ENCODE results near the gene THUMPD2.

The THUMPD2 gene

DNA sequence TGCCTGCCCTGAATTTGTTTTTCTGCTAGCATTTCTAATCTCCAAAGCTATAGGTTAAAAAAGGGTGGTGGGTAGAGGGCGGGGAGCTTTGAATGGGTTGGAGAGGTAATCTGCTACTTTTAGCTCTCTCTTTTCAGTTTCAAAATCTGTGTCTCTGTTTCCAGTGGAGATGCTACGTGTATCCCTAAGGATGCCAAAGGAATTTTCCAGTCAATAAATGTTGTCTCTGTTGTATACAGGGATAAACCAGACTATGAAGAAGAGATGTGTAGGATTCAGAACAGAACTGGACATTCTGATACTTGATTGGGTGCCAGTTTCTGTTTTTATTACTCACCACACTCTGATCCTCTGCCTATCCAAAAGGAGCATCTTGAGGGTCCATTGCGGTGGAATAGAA lies 63.2 kb downstream of the THUMPD2 start:
- ATAC-seq = no peak

DNA sequence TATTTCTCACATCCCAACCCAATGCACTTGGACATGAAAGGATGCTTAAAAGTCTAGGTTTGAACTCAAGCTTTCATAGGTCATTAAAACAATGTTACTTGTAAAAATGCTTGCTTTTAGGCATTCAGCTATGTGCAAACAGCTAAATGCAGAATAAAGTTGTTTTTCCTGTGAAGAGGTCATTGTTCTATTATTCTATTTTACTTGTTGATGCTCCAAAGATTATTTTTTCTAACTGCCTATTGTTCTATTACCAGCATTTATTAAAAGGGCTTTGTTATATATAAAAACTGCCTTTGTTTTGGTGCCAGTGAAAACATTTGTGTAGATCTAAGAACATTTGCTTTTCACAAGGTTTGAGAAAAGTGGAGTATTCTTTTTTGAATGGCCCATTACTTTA lies 64.0 kb downstream of the THUMPD2 start:
- no peak for ATAC-seq

DNA sequence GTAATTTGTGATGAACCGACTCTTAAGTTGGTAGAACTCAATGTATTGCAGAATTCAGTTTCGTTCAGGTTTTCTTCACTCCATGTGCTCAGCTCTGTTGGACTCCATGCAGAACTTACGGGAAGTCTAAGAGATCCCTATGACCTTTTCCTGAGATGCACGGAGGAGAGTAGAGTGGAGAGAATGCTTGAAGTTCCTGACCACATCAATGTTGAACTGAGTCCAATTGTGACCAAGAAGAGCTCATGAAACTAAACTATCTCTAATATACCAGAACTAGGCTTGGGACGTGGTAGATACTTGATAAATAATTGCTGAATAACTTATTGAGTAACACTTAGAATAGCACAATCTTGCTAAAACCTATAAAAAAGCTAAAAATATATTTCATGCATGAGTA lies 66.1 kb downstream of the THUMPD2 start:
- ATAC-seq = no peak

- ATAC-seq = no peak
Measured at GRCh38 chr2:39710807-39711206, 68.3 kb downstream of the THUMPD2 start.

GRCh38 chr2:39708003-39708402 lies 71.1 kb downstream of the THUMPD2 start:
- ATAC-seq = no peak

DNA sequence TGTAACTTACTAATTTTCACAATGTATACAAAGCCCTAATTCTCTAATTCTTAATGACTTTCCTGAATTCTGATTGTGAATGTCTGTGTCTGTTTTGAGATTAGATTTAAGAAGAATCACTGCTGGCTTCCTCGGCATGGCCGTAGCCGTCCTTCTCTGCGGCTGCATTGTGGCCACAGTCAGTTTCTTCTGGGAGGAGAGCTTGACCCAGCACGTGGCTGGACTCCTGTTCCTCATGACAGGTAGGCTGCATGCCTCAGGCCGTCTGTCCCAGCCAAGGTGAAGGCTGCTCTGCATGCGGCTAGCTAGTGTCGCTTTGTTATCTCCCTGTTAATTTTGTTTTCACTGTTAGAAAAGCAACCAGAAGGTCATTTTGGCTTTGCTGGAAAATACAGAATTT lies 72.1 kb downstream of the THUMPD2 start:
- ATAC-seq = no peak

- ATAC-seq = no peak
Measured at GRCh38 chr2:39706312-39706711, 72.7 kb downstream of the THUMPD2 start.

- ATAC-seq = no peak
Measured at GRCh38 chr2:39705638-39706037, 73.4 kb downstream of the THUMPD2 start.

- no peak for ATAC-seq
Measured at GRCh38 chr2:39704540-39704939, 74.5 kb downstream of the THUMPD2 start.

DNA sequence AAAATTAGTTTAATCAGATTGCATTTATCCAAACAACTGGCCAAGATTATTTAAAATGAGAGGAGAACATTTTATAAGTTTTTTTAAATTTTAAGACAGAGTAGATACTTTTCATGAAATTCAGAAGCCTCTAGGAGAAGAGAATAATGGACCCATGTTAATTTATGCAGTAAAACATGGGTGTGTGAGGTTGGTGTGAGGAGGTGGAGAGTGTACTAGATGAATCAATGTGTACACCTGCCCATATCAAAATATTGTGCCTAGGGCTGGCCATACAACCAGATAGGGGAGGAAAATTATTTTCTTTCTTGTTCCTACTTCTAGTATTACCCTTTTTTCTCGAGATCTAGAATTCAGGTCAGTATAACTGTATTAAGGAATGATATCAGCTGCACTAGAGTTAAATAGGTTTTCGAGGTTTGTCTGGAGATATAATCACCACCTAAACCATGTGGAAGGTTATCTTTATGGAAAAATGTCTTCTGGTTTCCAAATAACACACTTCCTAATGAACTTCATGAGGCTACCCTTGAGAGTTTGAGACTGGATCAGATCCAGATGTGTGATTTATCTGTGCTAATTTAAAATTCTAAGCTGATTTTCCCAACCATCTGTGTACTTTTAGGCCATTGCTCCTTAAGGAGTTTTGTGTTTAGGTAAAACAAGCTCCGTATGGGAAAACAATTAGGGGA lies 75.7 kb downstream of the THUMPD2 start:
- ATAC-seq = no peak

- no peak for ATAC-seq
Measured at GRCh38 chr2:39701137-39701536, 77.9 kb downstream of the THUMPD2 start.

DNA sequence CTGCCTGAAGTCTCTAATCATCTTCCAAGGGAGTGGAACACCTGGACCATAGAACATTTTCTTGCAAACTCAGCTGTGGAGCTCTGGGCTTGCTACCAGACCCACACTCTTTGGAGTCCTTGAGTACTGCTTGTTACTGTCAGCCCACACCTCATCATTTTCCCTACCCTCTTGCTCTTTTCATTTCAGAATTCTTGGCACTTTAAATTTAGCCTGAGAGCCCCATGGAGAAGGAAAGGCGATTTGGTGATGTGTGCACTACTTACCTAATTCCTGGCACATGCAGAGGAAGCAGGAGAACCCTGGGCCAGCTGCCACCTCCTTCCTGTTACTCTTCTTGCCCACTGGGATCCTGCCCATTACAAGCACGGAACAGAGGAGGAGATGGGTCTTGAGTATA lies 81.6 kb downstream of the THUMPD2 start:
- no peak for ATAC-seq

GRCh38 chr2:39696838-39697237 lies 82.2 kb downstream of the THUMPD2 start:
- no peak for ATAC-seq

DNA sequence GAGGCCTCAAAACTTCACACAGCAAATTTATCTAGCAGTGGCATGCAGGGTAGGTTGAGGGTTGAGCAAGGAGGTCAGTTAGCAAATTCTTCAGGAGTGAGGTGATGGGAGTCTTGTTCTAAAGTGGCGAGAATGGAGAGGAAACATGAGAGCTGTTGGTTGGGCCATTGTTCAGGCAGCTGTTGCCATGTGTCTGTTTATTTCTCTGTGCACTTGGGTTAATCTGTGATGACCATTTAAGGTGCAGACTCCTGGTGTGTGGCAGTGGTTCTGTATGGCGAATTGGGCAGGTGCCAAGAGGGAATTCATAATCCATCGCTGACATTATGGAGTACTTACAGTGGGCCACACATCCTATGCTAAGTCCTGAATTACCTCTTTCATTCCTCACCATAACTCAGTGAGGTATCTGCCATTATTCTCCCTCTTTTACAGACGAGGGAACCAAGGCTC lies 82.9 kb downstream of the THUMPD2 start:
- ATAC-seq = no peak

- ATAC-seq = no peak
Measured at GRCh38 chr2:39693245-39693644, 85.8 kb downstream of the THUMPD2 start.

- ATAC-seq = no peak
Measured at GRCh38 chr2:39689876-39690275, 89.2 kb downstream of the THUMPD2 start.

GRCh38 chr2:39689272-39689841 lies 89.7 kb downstream of the THUMPD2 start:
- ATAC-seq = no peak

- ATAC-seq = no peak
Measured at GRCh38 chr2:39688181-39688580, 90.9 kb downstream of the THUMPD2 start.

DNA sequence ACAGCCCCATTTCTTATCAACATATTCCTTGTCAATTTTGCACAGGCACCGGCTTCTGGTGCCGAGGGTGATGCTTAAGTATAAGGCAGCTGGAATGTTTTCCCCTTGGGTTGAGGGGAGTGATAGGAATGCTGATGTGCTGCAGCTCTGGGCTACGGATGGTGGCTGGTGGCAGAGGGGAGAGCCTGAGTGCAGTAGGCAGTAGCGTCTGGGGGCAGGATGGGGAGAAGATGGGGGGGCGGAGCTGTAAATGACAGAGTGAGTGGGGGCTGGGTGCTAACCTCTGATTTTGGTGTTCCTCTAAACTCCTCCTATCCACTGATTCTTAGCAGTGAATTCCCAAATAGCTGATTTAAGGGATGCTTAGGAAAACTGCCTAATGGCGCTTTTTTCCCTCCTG lies 92.6 kb downstream of the THUMPD2 start:
- no peak for ATAC-seq
